H1 (cell line): ENCODE data around the gene TAOK2. TPM values are rescaled to one million over a fixed set of nuclear protein-coding genes. Genes with fewer than 3 reads are reported as not detected.

ENCODE experiments used
- CTCF ChIA-PET: fragments of 300-600 bp; sonication (Branson Sonifier 250); formaldehyde crosslinking; loops from one replicate; lab custom pipeline; 2021; ENCODE audit not compliant: partially characterized antibody; lab: Charles Lee
- POLR2A ChIA-PET: fragments of 300-600 bp; sonication (Branson Sonifier 250); formaldehyde crosslinking; loops from one replicate; lab custom pipeline; 2021; ENCODE audit warnings: inconsistent platforms; ENCODE audit not compliant: partially characterized antibody; lab: Charles Lee
- DNase-seq, 2 experiments: peaks; one replicate each; pipeline versions ENCODE4 v3.0.0 to v3.0.0-alpha.2; 2010 to 2022; ENCODE audit warnings: low spot score in 2 of 2, low read depth in 1 of 2, mixed read lengths in 1 of 2
- FAIRE-seq: peaks from 2 replicates; lab custom pipeline; 2011; peaks lifted over from hg19 to GRCh38; lab: Jason Lieb, UNC
- H2AFZ ChIP-seq: 2 replicates; pipeline ENCODE4 v1.8.1; 2012; ENCODE audit warnings: low read length, inconsistent platforms
- H2AK5ac ChIP-seq: 2 replicates; pipeline ENCODE4 v1.6.1; 2013; ENCODE audit warnings: low read depth, low read length
- H2BK120ac ChIP-seq: replicated peaks from 2 replicates; pipeline ENCODE3; 2013; ENCODE audit warnings: low read depth, low read length, inconsistent platforms
- H2BK12ac ChIP-seq: 2 replicates; pipeline ENCODE4 v1.6.1; 2013; ENCODE audit warnings: low read depth, low read length
- H2BK15ac ChIP-seq: 2 replicates; pipeline ENCODE4 v1.6.1; 2013; ENCODE audit warnings: low read length
- H2BK20ac ChIP-seq: 2 replicates; pipeline ENCODE4 v1.6.1; 2013; ENCODE audit warnings: low read length
- H2BK5ac ChIP-seq: 2 replicates; pipeline ENCODE4 v1.6.1; 2013; ENCODE audit warnings: low read depth, low read length
- H3K14ac ChIP-seq: 2 replicates; pipeline ENCODE4 v1.6.1; 2013; ENCODE audit warnings: inconsistent platforms; ENCODE audit not compliant: insufficient read length
- H3K18ac ChIP-seq: 2 replicates; pipeline ENCODE4 v1.6.1; 2013; ENCODE audit warnings: low read length; ENCODE audit errors: extremely low read depth
- H3K23ac ChIP-seq: 2 replicates; pipeline ENCODE4 v1.6.1; 2013; ENCODE audit warnings: inconsistent platforms; ENCODE audit not compliant: insufficient read length
- H3K23me2 ChIP-seq: 2 replicates; pipeline ENCODE4 v1.6.1; 2013; ENCODE audit warnings: low read depth, low read length
- H3K27ac ChIP-seq: 2 replicates; pipeline ENCODE4 v1.6.1; 2011; ENCODE audit warnings: low read depth, low read length, inconsistent platforms
- H3K27me3 ChIP-seq, 4 experiments: replicated peaks in 1 of 4; 1 replicate in 1 of 4; 2 replicates in 3 of 4; pipeline versions ENCODE4 v1.6.1 to v1.8.1; 2011 to 2013; ENCODE audit warnings: low read length in 3 of 4, mild to moderate bottlenecking in 3 of 4, inconsistent platforms in 2 of 4, mixed read lengths in 2 of 4, moderate library complexity in 1 of 4; ENCODE audit not compliant: control insufficient read depth in 3 of 4, insufficient read depth in 3 of 4; ENCODE audit errors: extremely low read depth in 1 of 4
- H3K36me3 ChIP-seq, 4 experiments: 2 replicates each; pipeline versions ENCODE4 v1.6.1 to v1.8.1; 2011 to 2013; ENCODE audit warnings: mild to moderate bottlenecking in 4 of 4, low read length in 3 of 4, moderate library complexity in 2 of 4, control low read depth in 1 of 4, inconsistent platforms in 1 of 4; ENCODE audit not compliant: insufficient read depth in 4 of 4, control insufficient read depth in 2 of 4
- H3K4ac ChIP-seq: replicated peaks from 2 replicates; pipeline ENCODE3; 2013; ENCODE audit warnings: low read length, low read depth, mixed read lengths, inconsistent platforms; ENCODE audit not compliant: insufficient read length
- H3K4me1 ChIP-seq, 4 experiments: replicated peaks in 1 of 4; 1 replicate in 1 of 4; 2 replicates in 3 of 4; pipeline versions ENCODE4 v1.6.1 to v1.8.1; 2011 to 2013; ENCODE audit warnings: low read length in 3 of 4, inconsistent platforms in 2 of 4, mixed read lengths in 1 of 4; ENCODE audit not compliant: insufficient read depth in 4 of 4, control insufficient read depth in 3 of 4
- H3K4me2 ChIP-seq, 2 experiments: 2 replicates each; pipeline versions ENCODE4 v1.6.1 to v1.8.1; 2011 to 2013; ENCODE audit warnings: low read depth in 2 of 2, low read length in 2 of 2, control low read depth in 1 of 2, inconsistent platforms in 1 of 2, mild to moderate bottlenecking in 1 of 2; ENCODE audit not compliant: insufficient read depth in 1 of 2
- H3K4me3 ChIP-seq, 4 experiments: fragments of 200-600, 300-600 bp in 1 of 4; sonication (generic), shearing (Covaris generic), sonication (Bioruptor Twin) in 1 of 4; 2 replicates each; pipeline versions ENCODE4 v1.5.1 to v1.8.1; 2011 to 2016; ENCODE audit warnings: low read length in 4 of 4, low read depth in 3 of 4, control low read depth in 2 of 4, inconsistent platforms in 2 of 4, mild to moderate bottlenecking in 2 of 4, mixed read lengths in 1 of 4, moderate library complexity in 1 of 4; ENCODE audit not compliant: insufficient read depth in 2 of 4; ENCODE audit errors: extremely low read depth in 1 of 4
- H3K56ac ChIP-seq: replicated peaks from 2 replicates; pipeline ENCODE3; 2013; ENCODE audit warnings: low read depth, mild to moderate bottlenecking, mixed read lengths, low read length, inconsistent platforms; ENCODE audit not compliant: insufficient read length
- H3K79me1 ChIP-seq: 2 replicates; pipeline ENCODE4 v1.6.1; 2013; ENCODE audit warnings: low read depth, low read length, control low read depth
- H3K79me2 ChIP-seq, 2 experiments: 2 replicates each; pipeline versions ENCODE4 v1.6.1 to v1.8.1; 2012 to 2013; ENCODE audit warnings: low read length in 2 of 2, mild to moderate bottlenecking in 2 of 2, inconsistent platforms in 1 of 2; ENCODE audit not compliant: insufficient read depth in 2 of 2, control insufficient read depth in 1 of 2
- H3K9ac ChIP-seq, 4 experiments: replicated peaks in 1 of 4; 1 replicate in 1 of 4; 2 replicates in 3 of 4; pipeline versions ENCODE4 v1.6.1 to v1.8.1; 2011 to 2013; ENCODE audit warnings: low read depth in 3 of 4, low read length in 3 of 4, control low read depth in 2 of 4, mild to moderate bottlenecking in 2 of 4, moderate library complexity in 2 of 4, inconsistent platforms in 1 of 4; ENCODE audit errors: extremely low read depth in 1 of 4
- H3K9me3 ChIP-seq, 2 experiments: 2 replicates each; pipeline versions ENCODE4 v1.6.1 to v1.8.1; 2012 to 2013; ENCODE audit warnings: mild to moderate bottlenecking in 2 of 2, moderate library complexity in 2 of 2, control low read depth in 1 of 2, inconsistent platforms in 1 of 2, low read depth in 1 of 2, low read length in 1 of 2, mixed read lengths in 1 of 2; ENCODE audit not compliant: insufficient read depth in 2 of 2
- H4K20me1 ChIP-seq, 2 experiments: replicated peaks in 1 of 2; 2 replicates each; pipeline versions ENCODE3 to v1.8.1; 2011 to 2013; ENCODE audit warnings: inconsistent platforms in 2 of 2, low read length in 2 of 2, mild to moderate bottlenecking in 1 of 2; ENCODE audit not compliant: insufficient read depth in 2 of 2, control insufficient read depth in 1 of 2
- H4K5ac ChIP-seq: 2 replicates; pipeline ENCODE4 v1.6.1; 2013; ENCODE audit warnings: low read length, low read depth, mixed read lengths, inconsistent platforms; ENCODE audit not compliant: insufficient read length
- H4K8ac ChIP-seq: 2 replicates; pipeline ENCODE4 v1.8.0; 2013; ENCODE audit warnings: mild to moderate bottlenecking, moderate library complexity, low read length, inconsistent platforms; ENCODE audit not compliant: insufficient read depth; ENCODE audit errors: extremely low read depth
- H4K91ac ChIP-seq: replicated peaks from 2 replicates; pipeline ENCODE3; 2013; ENCODE audit warnings: low read length, mixed read lengths, inconsistent platforms; ENCODE audit not compliant: insufficient read length
- ASH2L ChIP-seq: fragments of 200-600, 300-600 bp; sonication (generic); IDR thresholded peaks from one replicate; pipeline ENCODE4 v1.7.1; 2017; ENCODE audit warnings: low read length
- WGBS, 2 experiments: shearing (Covaris generic) in 1 of 2; methylation state at CpG; one replicate each; pipeline versions ENCODE4 v1.1.6 to v1.1.7; 2013 to 2015; ENCODE audit warnings: low lambda C conversion rate in 2 of 2, mixed read lengths in 2 of 2, inconsistent platforms in 1 of 2, low coverage in 1 of 2, missing lambda C conversion rate in 1 of 2; ENCODE audit not compliant: insufficient replicate concordance in 2 of 2, insufficient coverage in 1 of 2, insufficient read length in 1 of 2; ENCODE audit errors: extremely low coverage in 1 of 2, missing lambda C conversion rate in 1 of 2; 5-methylcytosine and 5-hydroxymethylcytosine counted together
- polyA plus RNA-seq, 7 experiments: library from polyadenylated mRNA; depleted of rRNA in 3 of 7; stranded (reverse) in 5 of 7; unstranded in 2 of 7; fragments of >200 nt in 5 of 7; fragments of 200-250 nt in 2 of 7; gene quantifications; 1 replicate in 5 of 7; 2 replicates in 1 of 7; 4 replicates in 1 of 7; pipeline versions ENCODE4 v1.2.1 to v1.2.3, GENCODE V29; 2011 to 2013; ENCODE audit warnings: missing spikeins in 2 of 7, mixed read lengths in 2 of 7
- total RNA-seq: library from RNA; stranded (reverse); fragmentation: NEBNext Ultra II Directional; extraction: Animal tissue kit (Norgen Biotek cat#: 25700); gene quantifications from 2 replicates; pipeline ENCODE4 v1.2.1, GENCODE V29; 2021

The TAOK2 gene
- total and polyA plus RNA-seq, 2 of the 8 experiments (the other 6 are each of a cell fraction or from before 2014, with no cell fraction given): 13.5 to 32.6 TPM

DNA sequence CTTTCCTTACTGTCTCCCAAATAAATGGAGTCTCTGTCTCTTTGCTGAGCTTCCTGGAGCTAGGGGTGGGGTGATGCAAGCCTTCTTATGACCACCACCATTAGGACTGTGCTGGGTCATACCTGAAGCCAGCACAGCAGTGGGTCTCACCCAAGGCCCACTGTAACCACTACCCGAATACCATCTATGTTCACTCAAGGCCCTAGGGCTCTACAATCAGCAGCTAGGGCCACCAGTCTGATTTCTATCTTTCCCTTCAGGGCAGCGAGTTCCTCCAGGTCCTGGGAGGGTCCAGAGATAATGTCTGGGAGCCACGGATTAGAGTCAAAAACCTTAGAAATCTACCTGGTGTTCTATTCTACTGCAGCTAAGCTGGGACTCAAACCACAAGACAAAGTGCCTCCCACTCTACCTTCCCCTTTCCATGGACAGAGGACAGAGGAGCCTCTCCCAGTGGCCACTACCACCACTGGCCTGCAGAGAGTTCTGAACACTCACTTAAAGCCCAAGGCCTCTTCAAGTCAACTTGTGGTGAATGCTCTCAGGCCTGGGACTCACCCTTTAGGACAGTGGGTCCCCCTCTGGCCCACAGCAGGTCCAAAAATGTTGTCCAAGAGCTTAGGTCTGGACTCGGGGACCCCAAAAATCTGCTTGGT is 22.7 kb upstream of the TAOK2 start:
- Histone ChIP-seq H3K27ac (no peak overlapping the region), H3K23me2 (no peaks in the 10 kb centered on the region), H3K36me3 (no peaks in the 10 kb centered on the region), H3K23ac (no peak overlapping the region)
- no peak for DNase-seq
- CTCF ChIA-PET: interaction anchor here (0.5 to 3.8 kb wide), 8 partner anchors 7 to 104 kb away, joined by 3 to 16 read pairs (median 4); partner anchors contain the start of genes KCTD13, TAOK2 and TMEM219
- no peak for TF ChIP-seq ASH2L
- TF ChIP-seq, all 59 proteins: peak for 0
- no peak overlapping the region for H2AFZ ChIP-seq
- H3K4me3 ChIP-seq: no peak overlapping the region
- H3K4me2 ChIP-seq: no peak overlapping the region
- H3K4ac ChIP-seq: no peak overlapping the region
- H3K79me2 ChIP-seq: no peaks in the 10 kb centered on the region
- no peaks in the 10 kb centered on the region for H3K9me3 ChIP-seq
- POLR2A ChIA-PET: interaction anchor here (0.6 to 1.3 kb wide), 5 partner anchors 9 to 39 kb away, joined by 3 to 4 read pairs (median 3); partner anchors contain the start of gene KCTD13
- no peak overlapping the region for H4K8ac ChIP-seq
- H2BK15ac ChIP-seq: no peak overlapping the region
- no peak overlapping the region for H3K18ac ChIP-seq
- H3K79me1 ChIP-seq: no peaks in the 10 kb centered on the region
- no peak overlapping the region for H2BK12ac ChIP-seq
- no peaks in the 10 kb centered on the region for H3K27me3 ChIP-seq
- FAIRE-seq: no peak
- no peak overlapping the region for H4K91ac ChIP-seq
- no peak overlapping the region for H2BK120ac ChIP-seq
- H4K5ac ChIP-seq: no peak overlapping the region
- H3K56ac ChIP-seq: no peak overlapping the region
- H4K20me1 ChIP-seq: no peaks in the 10 kb centered on the region
- H2BK20ac ChIP-seq: no peak overlapping the region
- peaks cover 0 to 7% (median 4%) of the 10 kb centered on the region in 4 experiments; a peak in 5 of 7 replicates for H3K4me1 ChIP-seq
- no peak overlapping the region for H3K9ac ChIP-seq
- no peak overlapping the region for H3K14ac ChIP-seq
- 0 out of 2 replicates have a peak overlapping the region, but pooled peaks have one; percentile 13 for H2BK5ac ChIP-seq
- 82% methylated on average over 4 of the region's 4 CpGs; no CpG with 5 or more reads in 1 of the 2 experiments for WGBS, 2 experiments
- no peak overlapping the region for H2AK5ac ChIP-seq
